Medulla oblongata (tissue), 1 donor: Measurements from ENCODE around the gene PHF21B.
"Not testable (repeated sequence)": the region's sequence is repeated elsewhere in the genome, so short reads cannot be mapped to it uniquely, and the experiment has no call there.

Experiments used
- DNase-seq: peaks from one replicate; pipeline ENCODE4 v3.0.0-alpha.2; 2015; ENCODE audit errors: extremely low spot score

PHF21B gene

GRCh38 chr22:44962741-44963454, 46.9 kb downstream of the PHF21B start:
- no peak for DNase-seq

- DNase-seq = not testable (repeated sequence)
Measured at GRCh38 chr22:44961682-44962081, 48.1 kb downstream of the PHF21B start.

- DNase-seq = no peak
Measured at GRCh38 chr22:44956840-44957767, 52.7 kb downstream of the PHF21B start.

- DNase-seq = no peak
Measured at GRCh38 chr22:44955102-44955501, 54.7 kb downstream of the PHF21B start.

- DNase-seq = no peak
Measured at GRCh38 chr22:44954149-44954548, 55.7 kb downstream of the PHF21B start.

GRCh38 chr22:44952863-44953746, 56.7 kb downstream of the PHF21B start:
- no peak for DNase-seq

- no peak for DNase-seq
Measured at GRCh38 chr22:44951510-44951816, 58.3 kb downstream of the PHF21B start.

GRCh38 chr22:44950806-44951509, 58.8 kb downstream of the PHF21B start:
- no peak for DNase-seq

- DNase-seq = no peak
Measured at GRCh38 chr22:44947846-44948245, 62.0 kb downstream of the PHF21B start.

- DNase-seq = peak; percentile 40
Measured at GRCh38 chr22:44947049-44947448, 62.8 kb downstream of the PHF21B start.

- no peak for DNase-seq
Measured at GRCh38 chr22:44944883-44945601, 64.8 kb downstream of the PHF21B start.

GRCh38 chr22:44943701-44944324, 66.0 kb downstream of the PHF21B start:
- DNase-seq = no peak

- DNase-seq = no peak
Measured at GRCh38 chr22:44942979-44943700, 66.7 kb downstream of the PHF21B start.

GRCh38 chr22:44942056-44942455, 67.7 kb downstream of the PHF21B start:
- no peak for DNase-seq

GRCh38 chr22:44941207-44941606, 68.6 kb downstream of the PHF21B start:
- no peak for DNase-seq

- DNase-seq = no peak
Measured at GRCh38 chr22:44940130-44940529, 69.7 kb downstream of the PHF21B start.

GRCh38 chr22:44939451-44939850, 70.4 kb downstream of the PHF21B start:
- DNase-seq = no peak

- no peak for DNase-seq
Measured at GRCh38 chr22:44938886-44939285, 70.9 kb downstream of the PHF21B start.

- DNase-seq = no peak
Measured at GRCh38 chr22:44937216-44937615, 72.6 kb downstream of the PHF21B start.

GRCh38 chr22:44936201-44936600, 73.6 kb downstream of the PHF21B start:
- no peak for DNase-seq
